MV-4-11 (cell line): ENCODE measurements around the gene SCAMP4.
"Not testable (repeated sequence)": the region's sequence is repeated elsewhere in the genome, so short reads cannot be mapped to it uniquely, and the experiment has no call there.

Experiments used
- DNase-seq: peaks from one replicate; lab custom pipeline; 2025; lab: John Stamatoyannopoulos, UW

SCAMP4 gene

DNA sequence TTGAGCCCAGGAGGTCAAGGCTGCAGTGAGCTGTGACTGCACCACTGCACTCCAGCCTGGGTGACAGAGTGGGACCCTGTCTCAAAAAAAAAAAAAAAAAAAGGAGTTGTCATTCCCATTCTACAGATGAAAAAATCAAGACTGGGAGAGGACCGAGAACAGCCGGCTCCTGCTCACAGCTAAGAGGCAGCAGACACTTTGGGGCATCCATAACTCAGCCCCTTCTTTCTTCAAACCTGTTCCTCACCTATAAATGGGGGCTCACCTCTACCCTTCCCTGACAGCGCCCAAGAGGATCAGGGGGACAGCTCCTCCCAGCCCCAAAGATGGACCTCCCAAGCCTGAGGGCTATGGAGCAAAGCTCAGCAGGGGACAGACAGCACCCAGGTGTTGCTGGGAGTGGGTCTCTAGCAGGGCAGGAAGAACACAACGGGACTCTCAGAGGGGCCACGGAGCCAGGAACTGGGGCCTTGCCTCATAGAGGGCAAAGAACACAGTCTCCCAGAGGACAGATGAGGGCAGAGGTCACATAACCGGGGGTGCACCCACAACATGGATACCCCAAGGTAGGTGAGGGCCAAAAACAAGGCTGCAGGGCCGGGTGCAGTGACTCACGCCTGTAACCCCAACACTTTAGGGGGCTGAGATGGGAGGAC lies 38.4 kb upstream of the SCAMP4 start:
- no peak for DNase-seq

DNA sequence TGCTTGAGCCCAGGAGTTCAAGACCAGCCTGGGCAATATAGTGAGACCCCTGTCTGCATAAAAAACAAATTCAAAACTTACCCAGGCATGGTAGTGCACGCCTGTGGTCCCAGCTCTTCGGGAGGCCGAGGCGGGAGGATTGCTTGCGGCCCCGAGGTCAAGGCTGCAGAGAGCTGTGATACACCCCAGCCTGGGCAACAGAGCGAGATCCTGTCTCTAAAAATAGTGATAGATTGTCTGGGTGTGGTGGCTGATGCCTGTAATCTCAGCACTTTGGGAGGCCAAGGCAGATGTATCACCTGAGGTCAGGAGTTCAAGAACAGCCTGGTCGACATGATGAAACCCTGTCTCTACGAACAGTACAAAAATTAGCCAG lies 37.9 kb upstream of the SCAMP4 start:
- DNase-seq = no peak

- peak; percentile 77 for DNase-seq
Observed at GRCh38 chr19:1868971-1869370, 36.2 kb upstream of the SCAMP4 start.

DNA sequence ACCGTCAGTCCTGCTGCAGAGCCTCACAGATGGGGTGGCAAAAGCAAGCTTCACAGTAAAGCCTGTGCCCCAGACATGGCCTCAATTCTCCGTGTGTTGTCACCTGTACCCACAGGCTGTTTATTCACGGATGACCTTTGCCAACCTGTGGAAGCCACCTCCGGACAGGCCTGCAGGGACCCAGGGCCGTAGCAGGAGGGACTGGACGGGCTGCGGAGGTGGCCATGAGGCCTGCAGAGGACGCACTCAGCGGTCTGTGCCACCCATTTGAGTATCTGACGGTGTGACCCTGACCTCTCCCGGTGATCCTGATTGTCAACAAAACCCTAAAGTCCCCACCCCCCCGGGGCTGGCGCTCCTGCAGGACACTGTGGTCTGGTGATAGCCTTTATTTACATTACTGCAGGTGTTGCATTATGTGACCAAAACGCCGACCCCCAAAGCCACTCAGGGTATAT lies 34.0 kb upstream of the SCAMP4 start:
- no peak for DNase-seq

- no peak for DNase-seq
Observed at GRCh38 chr19:1871630-1872029, 33.6 kb upstream of the SCAMP4 start.

GRCh38 chr19:1872807-1873523 lies 32.2 kb upstream of the SCAMP4 start:
- DNase-seq = no peak

- no peak for DNase-seq
Observed at GRCh38 chr19:1873524-1874473, 31.4 kb upstream of the SCAMP4 start.

GRCh38 chr19:1874554-1875185 lies 30.5 kb upstream of the SCAMP4 start:
- DNase-seq = no peak

DNA sequence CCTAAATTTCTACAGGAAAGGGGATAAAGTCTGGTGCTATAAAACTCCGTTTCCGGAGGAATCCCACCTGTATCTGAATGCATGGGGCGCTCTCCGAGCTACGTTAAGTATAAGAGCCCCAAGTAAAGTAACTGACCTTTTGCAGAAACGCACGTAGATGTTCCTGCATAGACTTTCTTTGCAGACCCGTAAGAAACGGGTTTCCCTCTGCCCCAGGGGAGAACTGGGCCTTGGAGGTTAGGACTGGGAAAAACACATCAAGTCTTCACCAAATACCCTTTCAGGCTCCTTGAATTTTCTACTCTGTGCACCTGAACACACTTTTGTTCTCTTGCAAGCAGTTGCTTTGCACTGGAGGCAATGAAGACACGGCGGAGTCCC lies 29.9 kb upstream of the SCAMP4 start:
- not testable (repeated sequence) for DNase-seq

GRCh38 chr19:1875646-1876495 lies 29.3 kb upstream of the SCAMP4 start:
- DNase-seq = peak; percentile 93

DNA sequence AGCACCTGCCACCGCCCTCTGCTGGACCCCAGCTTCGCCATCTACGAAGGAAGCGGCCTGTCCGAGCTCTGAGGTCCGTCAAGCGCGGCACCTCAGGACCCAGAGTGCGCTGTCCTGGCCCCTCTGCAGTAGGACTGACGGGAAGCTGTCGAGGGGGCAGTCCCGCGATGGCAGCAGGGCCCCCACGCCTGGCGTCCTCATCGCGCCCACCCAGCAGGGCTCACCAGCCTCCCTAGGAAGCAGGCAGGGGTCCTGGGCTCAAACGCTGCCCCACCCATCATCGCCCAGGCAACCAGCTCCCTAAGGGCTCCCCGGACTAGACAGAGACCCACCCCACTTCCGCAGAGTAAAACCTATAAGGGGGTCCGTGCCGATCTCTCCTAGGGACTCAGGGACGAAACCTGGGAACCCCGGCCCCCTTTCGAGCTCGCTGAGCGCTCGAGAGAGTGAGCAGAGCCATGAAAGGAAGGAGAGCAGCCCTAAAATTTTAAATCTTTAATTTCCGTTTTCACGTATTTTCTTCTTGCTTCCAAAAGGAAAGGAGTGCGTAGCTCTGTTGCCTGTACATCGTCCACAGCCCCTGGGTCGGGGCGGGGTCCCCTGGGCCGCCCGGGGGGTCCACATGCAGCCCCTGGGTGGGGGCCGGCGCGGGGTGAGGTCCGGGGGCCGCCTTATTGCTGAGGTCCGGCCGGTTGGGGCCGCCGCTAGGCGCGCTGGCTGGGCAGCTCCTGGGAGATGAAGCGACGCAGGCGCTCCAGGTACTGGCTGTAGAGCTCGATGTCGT lies 28.5 kb upstream of the SCAMP4 start:
- DNase-seq = not testable (repeated sequence)

- not testable (repeated sequence) for DNase-seq
Observed at GRCh38 chr19:1877280-1877660, 27.9 kb upstream of the SCAMP4 start.

- DNase-seq = not testable (repeated sequence)
Observed at GRCh38 chr19:1878583-1878982, 26.6 kb upstream of the SCAMP4 start.

GRCh38 chr19:1879982-1880381 lies 25.2 kb upstream of the SCAMP4 start:
- not testable (repeated sequence) for DNase-seq

DNA sequence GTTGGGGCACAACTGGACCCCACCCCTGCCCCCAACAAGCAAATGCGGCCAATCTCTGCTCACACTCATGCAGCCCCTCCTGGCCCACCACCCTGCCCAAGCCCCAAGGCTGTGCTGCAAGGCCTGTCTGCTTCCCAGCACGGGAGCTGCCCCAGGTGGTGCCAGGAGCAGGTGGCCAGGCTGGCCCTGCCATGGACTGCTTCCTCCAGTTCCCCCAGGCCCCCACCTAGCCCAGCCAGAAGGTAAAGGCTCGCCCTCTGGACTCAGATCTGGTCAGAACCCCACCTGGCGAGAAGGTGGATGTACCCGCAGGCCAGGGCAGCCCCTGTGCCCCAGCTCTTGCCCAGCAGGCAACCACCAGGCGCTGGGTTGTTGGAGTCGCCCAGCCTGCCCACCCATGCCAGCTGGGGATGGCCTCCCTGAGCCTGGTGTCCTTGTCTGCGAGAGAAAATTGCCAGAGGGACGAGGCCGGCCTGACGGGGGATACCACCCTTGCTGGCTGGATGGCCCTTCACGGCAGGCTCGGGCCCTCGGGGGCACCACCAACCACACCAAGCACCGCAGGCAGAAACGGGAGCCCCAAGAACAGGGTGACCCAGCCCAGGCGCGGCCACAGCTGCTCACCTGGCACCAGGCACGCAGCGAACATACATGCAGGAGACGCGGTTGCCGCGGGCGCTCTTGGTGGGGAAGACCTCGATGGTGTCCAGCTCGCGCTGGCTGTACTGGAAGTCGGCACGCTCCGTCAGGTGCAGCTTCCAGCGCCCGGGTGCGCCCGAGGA lies 24.4 kb upstream of the SCAMP4 start:
- DNase-seq = no peak

DNA sequence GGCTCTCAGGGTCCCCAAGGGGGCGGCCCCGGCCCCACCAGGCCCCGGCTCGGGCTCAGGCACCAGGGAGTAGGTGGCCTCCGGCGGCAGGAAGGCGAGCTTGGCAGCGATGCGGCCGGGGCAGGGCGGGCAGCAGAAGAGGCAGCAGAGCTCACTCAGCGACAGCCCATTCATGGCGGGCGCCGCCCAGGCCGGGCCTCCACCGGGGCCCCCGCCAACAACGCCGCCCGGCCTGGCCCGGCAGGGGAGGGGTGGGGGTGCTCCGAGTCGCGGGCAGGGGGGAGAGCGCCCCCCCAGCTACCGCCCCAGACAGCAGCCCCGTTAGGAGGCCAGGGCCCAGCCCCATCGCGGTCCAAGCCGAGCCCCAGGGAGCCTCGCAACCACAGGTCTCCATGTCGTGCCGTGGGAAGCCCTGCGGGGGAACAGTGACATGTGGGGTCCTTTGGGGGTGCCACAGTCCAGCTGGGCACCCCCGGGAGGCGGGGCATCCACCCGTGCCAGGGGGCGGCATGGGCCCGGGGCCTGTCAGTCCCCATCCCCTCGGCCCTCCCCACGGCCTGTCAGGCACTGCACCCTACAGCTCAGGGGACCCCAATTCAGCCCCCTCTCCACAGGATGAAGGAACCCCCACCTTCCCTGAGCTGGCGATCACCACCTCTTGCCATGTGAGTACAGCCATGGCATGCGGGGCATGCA lies 23.7 kb upstream of the SCAMP4 start:
- DNase-seq = not testable (repeated sequence)

GRCh38 chr19:1882089-1882785 lies 23.0 kb upstream of the SCAMP4 start:
- peak; percentile 35 for DNase-seq
